ENCODE data around the gene NDUFC2.
"Not testable (repeated sequence)": the region's sequence is repeated elsewhere in the genome, so short reads cannot be mapped to it uniquely, and the experiment has no call there.

Gene NDUFC2

GRCh38 chr11:78080084-78080817 lies 589 bp upstream of the NDUFC2 start:
- no peak for DNase-seq (ENCODE audit: low spot score)

GRCh38 chr11:78078218-78079167 lies 1.2 kb downstream of the NDUFC2 start:
- no peak for DNase-seq (ENCODE audit: low spot score)

- not testable (repeated sequence) for DNase-seq (ENCODE audit: low spot score)
Observed at GRCh38 chr11:78077592-78077991, 2.1 kb downstream of the NDUFC2 start.

GRCh38 chr11:78076733-78077403 lies 2.8 kb downstream of the NDUFC2 start:
- DNase-seq (ENCODE audit: low spot score), result no peak

- no peak for DNase-seq (ENCODE audit: low spot score)
Observed at GRCh38 chr11:78074756-78075155, 4.9 kb downstream of the NDUFC2 start.

- no peak for DNase-seq (ENCODE audit: low spot score)
Observed at GRCh38 chr11:78072455-78072854, 7.2 kb downstream of the NDUFC2 start.

GRCh38 chr11:78071717-78072116 lies 7.9 kb downstream of the NDUFC2 start:
- no peak for DNase-seq (ENCODE audit: low spot score)

- no peak for DNase-seq (ENCODE audit: low spot score)
Observed at GRCh38 chr11:78070621-78071020, 9.0 kb downstream of the NDUFC2 start.

GRCh38 chr11:78069465-78069864 lies 10.2 kb downstream of the NDUFC2 start:
- no peak for DNase-seq (ENCODE audit: low spot score)

- DNase-seq (ENCODE audit: low spot score), result no peak
Observed at GRCh38 chr11:78067704-78068103, 12.0 kb downstream of the NDUFC2 start.

GRCh38 chr11:78066471-78066870 lies 13.2 kb downstream of the NDUFC2 start:
- no peak for DNase-seq (ENCODE audit: low spot score)

GRCh38 chr11:78065203-78065602 lies 14.5 kb downstream of the NDUFC2 start:
- DNase-seq (ENCODE audit: low spot score), result no peak

- no peak for DNase-seq (ENCODE audit: low spot score)
Observed at GRCh38 chr11:78063440-78064181, 16.1 kb downstream of the NDUFC2 start, which contains the start of gene THRSP. Gene THRSP, plus strand, starts transcription at chr11:78063861. Its CDS starts 21 bp downstream, at chr11:78063882.

- DNase-seq (ENCODE audit: low spot score), result no peak
Observed at GRCh38 chr11:78062671-78063070, 17.0 kb downstream of the NDUFC2 start.

- no peak for DNase-seq (ENCODE audit: low spot score)
Observed at GRCh38 chr11:78061921-78062311, 17.7 kb downstream of the NDUFC2 start.

GRCh38 chr11:78061088-78061920 lies 18.4 kb downstream of the NDUFC2 start:
- DNase-seq (ENCODE audit: low spot score), result no peak

- DNase-seq (ENCODE audit: low spot score), result no peak
Observed at GRCh38 chr11:78060533-78060932, 19.1 kb downstream of the NDUFC2 start.

- not testable (repeated sequence) for DNase-seq (ENCODE audit: low spot score)
Observed at GRCh38 chr11:78059749-78060328, 19.8 kb downstream of the NDUFC2 start.

GRCh38 chr11:78057462-78058055 lies 22.1 kb downstream of the NDUFC2 start:
- DNase-seq (ENCODE audit: low spot score), result no peak

GRCh38 chr11:78056093-78056492 lies 23.6 kb downstream of the NDUFC2 start:
- DNase-seq (ENCODE audit: low spot score), result no peak
